ENCODE results near the gene APIP.

DNA sequence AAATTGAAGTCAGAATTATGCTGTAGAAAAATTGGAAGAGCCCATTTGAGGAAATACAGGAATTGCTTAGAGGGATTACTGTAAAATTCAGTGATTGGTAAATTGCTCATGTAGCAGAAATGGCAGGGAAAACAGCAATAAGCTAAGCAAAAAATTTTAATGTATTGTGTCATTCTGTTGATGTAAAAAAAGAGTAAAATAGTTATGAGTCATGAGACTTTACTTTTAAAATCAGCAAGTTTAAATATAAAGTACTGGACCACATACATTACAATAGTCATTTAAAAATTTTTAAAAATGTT lies 10.6 kb upstream of the APIP start:
- no peak for TF ChIP-seq RAD21 (IDR thresholded peaks at IDR 0.05; ENCODE audit: insufficient read depth, low read depth, low read length)
- TF ChIP-seq ESRRA (IDR thresholded peaks at IDR 0.05; ENCODE audit: low read length), result no peak
- no peak for TF ChIP-seq CHD2 (IDR thresholded peaks at IDR 0.05; ENCODE audit: borderline replicate concordance, low read depth, low read length)
- TF ChIP-seq CREB1 (IDR thresholded peaks at IDR 0.05; ENCODE audit: low read depth), result no peak
- TF ChIP-seq SIN3A (IDR thresholded peaks at IDR 0.05; ENCODE audit: low read depth, low read length), result no peak
